Subcutaneous adipose tissue (tissue), 4 donors: ENCODE measurements around the gene GAGE12G. TPM values are rescaled to one million over a fixed set of nuclear protein-coding genes. Genes with fewer than 3 reads are reported as not detected.
"Not testable (repeated sequence)": the region's sequence is repeated elsewhere in the genome, so short reads cannot be mapped to it uniquely, and the experiment has no call there.

ENCODE experiments used
- CTCF ChIP-seq: fragments of 450-650 bp; IDR thresholded peaks from one replicate; pipeline ENCODE4 v1.5.1; 2016; ENCODE audit warnings: low read depth, mild to moderate bottlenecking, control low read depth, antibody characterized with exemption, moderate library complexity
- small RNA-seq: library from RNA; depleted of rRNA; stranded (forward); fragments of <200 nt; gene quantifications from one replicate; pipeline ENCODE3, GENCODE V24; 2016
- total RNA-seq, 4 donors: library from RNA; depleted of rRNA; stranded (reverse); fragments of >200 nt; gene quantifications; one replicate each; pipeline ENCODE4 v1.1.0, GENCODE V29; 2016

The GAGE12G gene
- total RNA-seq, 4 donors from 2014 or later = not detected

GRCh38 chrX:49598720-49599119 lies 28.5 kb downstream of the GAGE12G start, which contains the start of gene GAGE1:
Gene GAGE1 (plus strand): TSS chrX:49599020. CDS start chrX:49600175, 1,155 bp downstream.
- TF ChIP-seq CTCF = not testable (repeated sequence)

- TF ChIP-seq CTCF = no peak
Observed at GRCh38 chrX:49610718-49611310, 40.6 kb downstream of the GAGE12G start.

GRCh38 chrX:49618574-49618973 lies 48.4 kb downstream of the GAGE12G start:
- no peak for TF ChIP-seq CTCF

Small RNAs within 50 kb of the gene (small RNA-seq; reads per million reads assigned to genes)
- not detected for gene GAGE12B

Other genes with a start within 250 kb of the GAGE12G start
- not detected for gene GAGE12J, start 248.4 kb upstream of the GAGE12G start, total RNA-seq
- gene GAGE13, start 238.8 kb upstream of the GAGE12G start, total RNA-seq = not detected
- not detected for gene GAGE12C, start 38.2 kb upstream of the GAGE12G start, total RNA-seq
- not detected for gene GAGE12D, start 28.7 kb upstream of the GAGE12G start, total RNA-seq
- not detected for gene GAGE12E, start 19.1 kb upstream of the GAGE12G start, total RNA-seq
- not detected for gene GAGE12F, start 9.6 kb upstream of the GAGE12G start, total RNA-seq
- gene GAGE12H, start 9.5 kb downstream of the GAGE12G start, total RNA-seq = not detected
- not detected for gene GAGE2A, start 19.1 kb downstream of the GAGE12G start, total RNA-seq
- not detected for gene GAGE1, start 28.6 kb downstream of the GAGE12G start, total RNA-seq
- 1 to 10 TPM in 1 of 4 donors, not detected in 3; 1.9 TPM for gene PAGE1, start 125.6 kb downstream of the GAGE12G start, total RNA-seq